ENCODE results near the gene TRIM5. TPM values are rescaled to one million over a fixed set of nuclear protein-coding genes. Genes with fewer than 3 reads are reported as not detected.

Gene TRIM5
- total and polyA plus RNA-seq, 10 of the 15 experiments (the other 5 are each of a cell fraction or from before 2014, with no cell fraction given) = 20.0 to 59.7 (median 31.8) TPM

DNA sequence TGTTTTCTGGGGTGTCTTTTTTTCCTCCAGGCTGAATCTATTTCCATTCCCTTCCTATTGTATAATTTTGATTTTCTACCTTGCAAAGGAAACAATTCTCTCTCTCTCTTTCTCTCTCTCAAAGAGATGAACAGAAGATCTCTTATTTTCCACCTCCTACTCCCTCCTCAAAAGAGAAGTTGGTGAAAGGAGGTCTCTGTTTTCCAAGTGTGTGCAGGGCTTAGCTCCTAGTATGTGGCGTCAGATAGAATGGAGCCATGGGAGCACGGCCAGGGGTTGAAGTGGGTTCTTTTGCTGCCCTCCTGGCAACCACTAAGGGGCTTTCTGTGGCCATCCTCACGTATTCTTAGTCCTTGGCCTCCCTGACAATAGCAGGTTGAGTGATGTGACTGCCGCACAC lies 59.6 kb downstream of the TRIM5 start:
- Histone ChIP-seq H2AFZ (ENCODE audit: control insufficient read depth, low read depth, low read length) (no peak overlapping the region; the same call in 1 of the 2 replicates), H3K36me3 (ENCODE audit: control insufficient read depth in 2 of 2, insufficient read depth in 2 of 2, low read length in 1 of 2) (no peaks in the 10 kb centered on the region), H4K20me1 (ENCODE audit: control insufficient read depth, insufficient read depth) (no peaks in the 10 kb centered on the region), H3K4me3 (peak overlapping the region; percentile 97), H3K9ac (ENCODE audit: control insufficient read depth, insufficient read depth, low read length) (peak overlapping the region; percentile 100), H3K9me3 (replicated peaks; ENCODE audit: control insufficient read depth, insufficient read depth, low read length) (no peaks in the 10 kb centered on the region; the same call in 2 of the 3 replicates), H3K79me2 (ENCODE audit: control insufficient read depth, insufficient read depth, low read length) (peaks cover 17% of the 10 kb centered on the region), H3K4me1 (ENCODE audit: control insufficient read depth, insufficient read depth, low read length) (peaks cover 2% of the 10 kb centered on the region; the same call in 1 of the 2 replicates), H3K4me2 (ENCODE audit: control insufficient read depth, insufficient read depth) (peak overlapping the region; percentile 70), H3K27ac (ENCODE audit: control insufficient read depth, insufficient read depth) (peak overlapping the region; percentile 100), H3K27me3 (replicated peaks in 1 of 2; ENCODE audit: control insufficient read depth in 2 of 2, insufficient read depth in 2 of 2, low read length in 1 of 2) (no peaks in the 10 kb centered on the region)
- ATAC-seq (peak; percentile 39), DNase-seq (ENCODE audit: low read depth, low spot score) (no peak), FAIRE-seq (no peak)
- POLR2A ChIA-PET = interaction anchor here (0.9 to 4.1 kb wide), 8 partner anchors 9 to 131 kb away, joined by 3 to 38 read pairs (median 4); partner anchors contain the start of gene TRIM22
- 0% methylated on average over 4 of the region's 4 CpGs for WGBS (ENCODE audit: insufficient coverage, insufficient replicate concordance, low lambda C conversion rate, missing lambda C conversion rate)
- intact Hi-C loops (cut with micrococcal nuclease; ENCODE audit: unreplicated experiment) = loop anchor here (2.0 kb wide), 1 partner anchor 60 kb away; the partner anchor contains the start of gene TRIM5
- SMC1A ChIA-PET (ENCODE audit: uncharacterized antibody, unreplicated experiment) = interaction anchor here (0.6 to 3.0 kb wide), 9 partner anchors 10 to 255 kb away, joined by 3 to 21 read pairs (median 3); partner anchors contain the start of genes TRIM22 and TRIM5
- TF ChIP-seq, protein P1, sequence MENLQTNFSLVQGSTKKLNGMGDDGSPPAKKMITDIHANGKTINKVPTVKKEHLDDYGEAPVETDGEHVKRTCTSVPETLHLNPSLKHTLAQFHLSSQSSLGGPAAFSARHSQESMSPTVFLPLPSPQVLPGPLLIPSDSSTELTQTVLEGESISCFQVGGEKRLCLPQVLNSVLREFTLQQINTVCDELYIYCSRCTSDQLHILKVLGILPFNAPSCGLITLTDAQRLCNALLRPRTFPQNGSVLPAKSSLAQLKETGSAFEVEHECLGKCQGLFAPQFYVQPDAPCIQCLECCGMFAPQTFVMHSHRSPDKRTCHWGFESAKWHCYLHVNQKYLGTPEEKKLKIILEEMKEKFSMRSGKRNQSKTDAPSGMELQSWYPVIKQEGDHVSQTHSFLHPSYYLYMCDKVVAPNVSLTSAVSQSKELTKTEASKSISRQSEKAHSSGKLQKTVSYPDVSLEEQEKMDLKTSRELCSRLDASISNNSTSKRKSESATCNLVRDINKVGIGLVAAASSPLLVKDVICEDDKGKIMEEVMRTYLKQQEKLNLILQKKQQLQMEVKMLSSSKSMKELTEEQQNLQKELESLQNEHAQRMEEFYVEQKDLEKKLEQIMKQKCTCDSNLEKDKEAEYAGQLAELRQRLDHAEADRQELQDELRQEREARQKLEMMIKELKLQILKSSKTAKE (IDR thresholded peaks at IDR 0.05; ENCODE audit: low read depth, poor library complexity, severe bottlenecking) = no peak
- TF ChIP-seq IKZF2 (IDR thresholded peaks at IDR 0.05) = no peak
- TF ChIP-seq, protein P2, sequence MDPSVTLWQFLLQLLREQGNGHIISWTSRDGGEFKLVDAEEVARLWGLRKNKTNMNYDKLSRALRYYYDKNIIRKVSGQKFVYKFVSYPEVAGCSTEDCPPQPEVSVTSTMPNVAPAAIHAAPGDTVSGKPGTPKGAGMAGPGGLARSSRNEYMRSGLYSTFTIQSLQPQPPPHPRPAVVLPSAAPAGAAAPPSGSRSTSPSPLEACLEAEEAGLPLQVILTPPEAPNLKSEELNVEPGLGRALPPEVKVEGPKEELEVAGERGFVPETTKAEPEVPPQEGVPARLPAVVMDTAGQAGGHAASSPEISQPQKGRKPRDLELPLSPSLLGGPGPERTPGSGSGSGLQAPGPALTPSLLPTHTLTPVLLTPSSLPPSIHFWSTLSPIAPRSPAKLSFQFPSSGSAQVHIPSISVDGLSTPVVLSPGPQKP (IDR thresholded peaks at IDR 0.05; ENCODE audit: low read depth, low read length) = no peak
- TF ChIP-seq ZZZ3 (IDR thresholded peaks at IDR 0.05; ENCODE audit: control insufficient read depth, insufficient read length, low read depth) = no peak
- RAD21 ChIA-PET (ENCODE audit: unreplicated experiment) = interaction anchor here (1.0 to 2.5 kb wide), 4 partner anchors 9 to 182 kb away, joined by 3 to 20 read pairs (median 6); partner anchors contain the start of genes TRIM22 and TRIM5
- in situ Hi-C loops (cut with MboI) = loop anchor here (10.0 kb wide), 1 partner anchor 1120 kb away; no protein-coding TSS in a partner anchor
- CTCF ChIA-PET = interaction anchor here (1.0 to 4.0 kb wide), 3 partner anchors 20 to 88 kb away, joined by 3 to 25 read pairs (median 4); partner anchors contain the start of gene TRIM5
- no TSS peak for BruUV-seq (replicated peaks)
